ENCODE results near the gene STK38.

DNA sequence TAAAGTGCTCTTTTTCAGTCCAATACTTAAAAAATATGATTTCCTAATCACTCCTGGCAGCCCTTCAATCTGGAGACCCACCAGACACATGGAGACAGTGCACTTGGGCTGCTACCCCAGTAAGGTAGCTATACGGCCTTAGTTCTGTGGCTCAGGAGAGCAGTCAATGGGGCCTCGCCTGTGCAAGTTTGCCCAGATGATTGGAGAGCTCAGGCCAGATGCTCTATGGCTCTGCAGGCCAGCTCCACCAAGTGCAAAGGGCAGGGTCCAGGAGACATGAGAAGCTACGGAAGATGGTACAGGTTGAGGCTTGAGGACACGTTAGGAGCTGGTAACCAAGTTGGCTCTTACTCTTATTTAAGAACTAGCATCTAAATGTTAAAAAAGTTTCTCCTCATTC is 30.7 kb downstream of the STK38 start:
- TF ChIP-seq REST (IDR thresholded peaks at IDR 0.05; ENCODE audit: insufficient replicate concordance, low read depth) (no peak), CTCF (IDR thresholded peaks at IDR 0.05; ENCODE audit: insufficient read depth, low read length) (no peak)
